ENCODE results near the gene GBP5. TPM values are rescaled to one million over a fixed set of nuclear protein-coding genes. Genes with fewer than 3 reads are reported as not detected.
"Not testable (repeated sequence)": the region's sequence is repeated elsewhere in the genome, so short reads cannot be mapped to it uniquely, and the experiment has no call there.

The GBP5 gene
- total RNA-seq, 2 experiments from 2014 or later = not detected

- Histone ChIP-seq H3K9me2 (ENCODE audit: insufficient read depth, low read length) (no peaks in the 10 kb centered on the region), H3K27ac (ENCODE audit: low read depth, low read length, poor library complexity, severe bottlenecking) (no peak overlapping the region), H3K9me3 (ENCODE audit: low read length) (no peaks in the 10 kb centered on the region), H4K20me1 (ENCODE audit: insufficient read depth, low read length) (no peaks in the 10 kb centered on the region), H3K4me1 (ENCODE audit: insufficient read depth, low read length, poor library complexity, severe bottlenecking) (no peaks in the 10 kb centered on the region), H3K79me2 (ENCODE audit: insufficient read depth, low read depth, low read length) (no peaks in the 10 kb centered on the region), H2AFZ (ENCODE audit: low read length) (no peak overlapping the region), H3K4me2 (ENCODE audit: low read length) (no peak overlapping the region), H3K36me3 (ENCODE audit: insufficient read depth, low read length) (no peaks in the 10 kb centered on the region), H3K4me3 (ENCODE audit: low read depth, low read length, poor library complexity, severe bottlenecking) (no peak overlapping the region)
- no TSS peak for BruUV-seq (replicated peaks)
- CTCF ChIA-PET (ENCODE audit: unreplicated experiment) = no interaction called here
- TF ChIP-seq CTCF (conservative IDR thresholded peaks at IDR 0.05; ENCODE audit: low read length) (no peak), EZH2phosphoT487 (IDR thresholded peaks at IDR 0.05; ENCODE audit: borderline replicate concordance, low read depth, low read length) (no peak)
- DNase-seq (ENCODE audit: low spot score) = no peak
- intact Hi-C loops (cut with micrococcal nuclease; ENCODE audit: unreplicated experiment) = no loop called here
- POLR2A ChIA-PET = interaction anchor here (0.6 to 0.8 kb wide), 2 partner anchors 10 to 993 kb away, joined by 3 to 7 read pairs; no protein-coding TSS in a partner anchor
These were observed 13.2 kb upstream of the GBP5 start for GRCh38 chr1:89285745-89286380.

- H3K4me3 ChIP-seq (ENCODE audit: low read depth, low read length, poor library complexity, severe bottlenecking); BruUV-seq (replicated peaks); H3K79me2 ChIP-seq (ENCODE audit: insufficient read depth, low read depth, low read length); H4K20me1 ChIP-seq (ENCODE audit: insufficient read depth, low read length); H3K9me3 ChIP-seq (ENCODE audit: low read length); CTCF ChIA-PET (ENCODE audit: unreplicated experiment); DNase-seq (ENCODE audit: low spot score); H3K4me2 ChIP-seq (ENCODE audit: low read length); H3K4me1 ChIP-seq (ENCODE audit: insufficient read depth, low read length, poor library complexity, severe bottlenecking); H3K9me2 ChIP-seq (ENCODE audit: insufficient read depth, low read length); intact Hi-C loops (cut with micrococcal nuclease; ENCODE audit: unreplicated experiment); H2AFZ ChIP-seq (ENCODE audit: low read length); H3K36me3 ChIP-seq (ENCODE audit: insufficient read depth, low read length); POLR2A ChIA-PET; H3K27ac ChIP-seq (ENCODE audit: low read depth, low read length, poor library complexity, severe bottlenecking): not testable (repeated sequence)
These were observed 11.6 kb upstream of the GBP5 start for GRCh38 chr1:89284078-89284763.

- H4K20me1 ChIP-seq (ENCODE audit: insufficient read depth, low read length) = no peaks in the 10 kb centered on the region
- TF ChIP-seq CTCF (conservative IDR thresholded peaks at IDR 0.05; ENCODE audit: low read length) (no peak), EZH2phosphoT487 (IDR thresholded peaks at IDR 0.05; ENCODE audit: borderline replicate concordance, low read depth, low read length) (no peak)
- no peak overlapping the region for H2AFZ ChIP-seq (ENCODE audit: low read length)
- H3K4me2 ChIP-seq (ENCODE audit: low read length) = no peak overlapping the region
- BruUV-seq (replicated peaks) = no TSS peak
- H3K9me2 ChIP-seq (ENCODE audit: insufficient read depth, low read length) = no peaks in the 10 kb centered on the region
- ChIA-PET CTCF (ENCODE audit: unreplicated experiment) (no interaction called here), POLR2A (interaction anchor here (0.6 kb wide), 1 partner anchor 289 kb away, joined by 3 read pairs; no protein-coding TSS in a partner anchor)
- no peaks in the 10 kb centered on the region for H3K4me1 ChIP-seq (ENCODE audit: insufficient read depth, low read length, poor library complexity, severe bottlenecking)
- no peak for DNase-seq (ENCODE audit: low spot score)
- no peak overlapping the region for H3K27ac ChIP-seq (ENCODE audit: low read depth, low read length, poor library complexity, severe bottlenecking)
- no peak overlapping the region for H3K4me3 ChIP-seq (ENCODE audit: low read depth, low read length, poor library complexity, severe bottlenecking)
- intact Hi-C loops (cut with micrococcal nuclease; ENCODE audit: unreplicated experiment) = no loop called here
- H3K36me3 ChIP-seq (ENCODE audit: insufficient read depth, low read length) = no peaks in the 10 kb centered on the region
- no peaks in the 10 kb centered on the region for H3K9me3 ChIP-seq (ENCODE audit: low read length)
- no peaks in the 10 kb centered on the region for H3K79me2 ChIP-seq (ENCODE audit: insufficient read depth, low read depth, low read length)
These were observed 8.1 kb upstream of the GBP5 start for GRCh38 chr1:89280766-89281165.

All from OCI-LY7 (cell line).